GM12878 (cell line): ENCODE measurements around the gene CCDC34. TPM values are rescaled to one million over a fixed set of nuclear protein-coding genes. Genes with fewer than 3 reads are reported as not detected.

Source experiments
- MEF2B ChIP-seq: fragments of 450-650 bp; IDR thresholded peaks from 2 replicates; pipeline ENCODE4 v1.6.1; 2018; ENCODE audit warnings: mild to moderate bottlenecking, moderate library complexity; ENCODE audit not compliant: partially characterized antibody, poor library complexity, severe bottlenecking
- NR2F1 ChIP-seq: fragments of 450-650 bp; conservative IDR thresholded peaks from 2 replicates; pipeline ENCODE4 v1.6.1; 2017; ENCODE audit warnings: mild to moderate bottlenecking
- RCOR1 ChIP-seq: conservative IDR thresholded peaks from 2 replicates; pipeline ENCODE4 v1.6.1; 2012; ENCODE audit warnings: low read depth, low read length, improper control_type of control experiment
- WRNIP1 ChIP-seq: IDR thresholded peaks from 2 replicates; pipeline ENCODE4 v1.6.1; 2011; ENCODE audit warnings: low read depth, low read length, improper control_type of control experiment, borderline replicate concordance
- ZZZ3 ChIP-seq: IDR thresholded peaks from 2 replicates; pipeline ENCODE4 v1.6.1; 2011; ENCODE audit warnings: low read depth; ENCODE audit not compliant: control insufficient read depth, insufficient read length
- polyA plus RNA-seq, 11 experiments: library from polyadenylated mRNA; depleted of rRNA in 4 of 11; unstranded in 6 of 11; stranded (reverse) in 5 of 11; fragments of >200 nt; fragmentation: Nextera tagmentation in 4 of 11; fragmentation: Illumina TruSeq in 1 of 11; extraction: Ambion mirVana in 4 of 11; extraction: Trizol in 1 of 11; gene quantifications; 1 replicate in 1 of 11; 2 replicates in 10 of 11; pipeline versions ENCODE4 v1.2.1 to v1.2.3, GENCODE V29; 2011 to 2016; ENCODE audit warnings: inconsistent platforms in 2 of 11, missing spikeins in 2 of 11, low read depth in 1 of 11
- total RNA-seq, 4 experiments: library from RNA; depleted of rRNA in 3 of 4; stranded (reverse); fragments of >200 nt in 3 of 4; fragmentation: Illumina TruSeq in 1 of 4; extraction: Trizol in 1 of 4; gene quantifications; 2 replicates each; pipeline versions ENCODE4 v1.2.1 to v1.2.3, GENCODE V29; 2013 to 2021
- TF ChIP-seq, protein P1 (sequence below): IDR thresholded peaks from 2 replicates; pipeline ENCODE4 v1.6.1; 2012; ENCODE audit warnings: improper control_type of control experiment, low read depth, low read length; ENCODE audit not compliant: insufficient replicate concordance
- TF ChIP-seq, protein P2 (sequence below): fragments of 450-650 bp; formaldehyde crosslinking; IDR thresholded peaks from 2 replicates; pipeline ENCODE4 v1.5.0; 2022; ENCODE audit warnings: mild to moderate bottlenecking, missing genetic modification characterization

The CCDC34 gene
- total and polyA plus RNA-seq, 10 of the 15 experiments (the other 5 are each of a cell fraction or from before 2014, with no cell fraction given) = 6.2 to 39.1 (median 14.6) TPM

DNA sequence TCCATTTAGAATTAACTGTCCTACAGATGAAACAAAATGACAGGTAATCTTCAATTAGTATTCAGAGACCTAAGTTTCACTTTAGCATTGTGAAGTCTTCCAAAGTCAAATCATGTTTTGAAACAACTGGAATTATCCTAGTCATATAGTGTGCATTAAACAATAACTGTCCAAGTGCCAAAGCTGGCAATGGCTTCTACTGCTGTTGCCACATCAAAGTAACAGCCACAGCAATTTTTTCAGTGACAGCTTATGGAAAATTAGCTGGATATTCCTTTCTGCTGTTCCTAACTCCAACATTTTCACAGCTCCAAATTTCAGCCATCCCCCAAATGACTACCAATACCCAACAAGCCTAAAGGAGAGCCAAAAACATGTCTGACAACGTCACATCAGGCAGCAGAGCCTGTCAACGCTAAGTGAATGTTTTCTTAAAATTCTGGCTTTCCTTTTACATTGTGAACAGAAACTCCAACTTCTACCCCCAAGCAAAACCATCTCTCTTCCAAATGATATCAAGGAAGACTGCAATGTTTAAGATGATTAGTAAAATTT lies 45.3 kb upstream of the CCDC34 start (continued):
- TF ChIP-seq, protein P1, sequence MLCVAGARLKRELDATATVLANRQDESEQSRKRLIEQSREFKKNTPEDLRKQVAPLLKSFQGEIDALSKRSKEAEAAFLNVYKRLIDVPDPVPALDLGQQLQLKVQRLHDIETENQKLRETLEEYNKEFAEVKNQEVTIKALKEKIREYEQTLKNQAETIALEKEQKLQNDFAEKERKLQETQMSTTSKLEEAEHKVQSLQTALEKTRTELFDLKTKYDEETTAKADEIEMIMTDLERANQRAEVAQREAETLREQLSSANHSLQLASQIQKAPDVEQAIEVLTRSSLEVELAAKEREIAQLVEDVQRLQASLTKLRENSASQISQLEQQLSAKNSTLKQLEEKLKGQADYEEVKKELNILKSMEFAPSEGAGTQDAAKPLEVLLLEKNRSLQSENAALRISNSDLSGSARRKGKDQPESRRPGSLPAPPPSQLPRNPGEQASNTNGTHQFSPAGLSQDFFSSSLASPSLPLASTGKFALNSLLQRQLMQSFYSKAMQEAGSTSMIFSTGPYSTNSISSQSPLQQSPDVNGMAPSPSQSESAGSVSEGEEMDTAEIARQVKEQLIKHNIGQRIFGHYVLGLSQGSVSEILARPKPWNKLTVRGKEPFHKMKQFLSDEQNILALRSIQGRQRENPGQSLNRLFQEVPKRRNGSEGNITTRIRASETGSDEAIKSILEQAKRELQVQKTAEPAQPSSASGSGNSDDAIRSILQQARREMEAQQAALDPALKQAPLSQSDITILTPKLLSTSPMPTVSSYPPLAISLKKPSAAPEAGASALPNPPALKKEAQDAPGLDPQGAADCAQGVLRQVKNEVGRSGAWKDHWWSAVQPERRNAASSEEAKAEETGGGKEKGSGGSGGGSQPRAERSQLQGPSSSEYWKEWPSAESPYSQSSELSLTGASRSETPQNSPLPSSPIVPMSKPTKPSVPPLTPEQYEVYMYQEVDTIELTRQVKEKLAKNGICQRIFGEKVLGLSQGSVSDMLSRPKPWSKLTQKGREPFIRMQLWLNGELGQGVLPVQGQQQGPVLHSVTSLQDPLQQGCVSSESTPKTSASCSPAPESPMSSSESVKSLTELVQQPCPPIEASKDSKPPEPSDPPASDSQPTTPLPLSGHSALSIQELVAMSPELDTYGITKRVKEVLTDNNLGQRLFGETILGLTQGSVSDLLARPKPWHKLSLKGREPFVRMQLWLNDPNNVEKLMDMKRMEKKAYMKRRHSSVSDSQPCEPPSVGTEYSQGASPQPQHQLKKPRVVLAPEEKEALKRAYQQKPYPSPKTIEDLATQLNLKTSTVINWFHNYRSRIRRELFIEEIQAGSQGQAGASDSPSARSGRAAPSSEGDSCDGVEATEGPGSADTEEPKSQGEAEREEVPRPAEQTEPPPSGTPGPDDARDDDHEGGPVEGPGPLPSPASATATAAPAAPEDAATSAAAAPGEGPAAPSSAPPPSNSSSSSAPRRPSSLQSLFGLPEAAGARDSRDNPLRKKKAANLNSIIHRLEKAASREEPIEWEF = no peak
- TF ChIP-seq NR2F1 (no peak), RCOR1 (no peak), WRNIP1 (no peak), MEF2B (no peak), ZZZ3 (no peak)
- TF ChIP-seq, protein P2, sequence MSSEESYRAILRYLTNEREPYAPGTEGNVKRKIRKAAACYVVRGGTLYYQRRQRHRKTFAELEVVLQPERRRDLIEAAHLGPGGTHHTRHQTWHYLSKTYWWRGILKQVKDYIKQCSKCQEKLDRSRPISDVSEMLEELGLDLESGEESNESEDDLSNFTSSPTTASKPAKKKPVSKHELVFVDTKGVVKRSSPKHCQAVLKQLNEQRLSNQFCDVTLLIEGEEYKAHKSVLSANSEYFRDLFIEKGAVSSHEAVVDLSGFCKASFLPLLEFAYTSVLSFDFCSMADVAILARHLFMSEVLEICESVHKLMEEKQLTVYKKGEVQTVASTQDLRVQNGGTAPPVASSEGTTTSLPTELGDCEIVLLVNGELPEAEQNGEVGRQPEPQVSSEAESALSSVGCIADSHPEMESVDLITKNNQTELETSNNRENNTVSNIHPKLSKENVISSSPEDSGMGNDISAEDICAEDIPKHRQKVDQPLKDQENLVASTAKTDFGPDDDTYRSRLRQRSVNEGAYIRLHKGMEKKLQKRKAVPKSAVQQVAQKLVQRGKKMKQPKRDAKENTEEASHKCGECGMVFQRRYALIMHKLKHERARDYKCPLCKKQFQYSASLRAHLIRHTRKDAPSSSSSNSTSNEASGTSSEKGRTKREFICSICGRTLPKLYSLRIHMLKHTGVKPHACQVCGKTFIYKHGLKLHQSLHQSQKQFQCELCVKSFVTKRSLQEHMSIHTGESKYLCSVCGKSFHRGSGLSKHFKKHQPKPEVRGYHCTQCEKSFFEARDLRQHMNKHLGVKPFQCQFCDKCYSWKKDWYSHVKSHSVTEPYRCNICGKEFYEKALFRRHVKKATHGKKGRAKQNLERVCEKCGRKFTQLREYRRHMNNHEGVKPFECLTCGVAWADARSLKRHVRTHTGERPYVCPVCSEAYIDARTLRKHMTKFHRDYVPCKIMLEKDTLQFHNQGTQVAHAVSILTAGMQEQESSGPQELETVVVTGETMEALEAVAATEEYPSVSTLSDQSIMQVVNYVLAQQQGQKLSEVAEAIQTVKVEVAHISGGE (CRISPR knock-in tag) = no peak
